HG03520 (cell line): ENCODE results near the gene RASGEF1C.

Source experiments
- ATAC-seq: cut with Tn5 transposase; IDR thresholded peaks from one replicate; pipeline ENCODE4 v1.9.1; 2021; ENCODE audit warnings: mild to moderate bottlenecking, moderate library complexity; ENCODE audit not compliant: unreplicated experiment

RASGEF1C gene

DNA sequence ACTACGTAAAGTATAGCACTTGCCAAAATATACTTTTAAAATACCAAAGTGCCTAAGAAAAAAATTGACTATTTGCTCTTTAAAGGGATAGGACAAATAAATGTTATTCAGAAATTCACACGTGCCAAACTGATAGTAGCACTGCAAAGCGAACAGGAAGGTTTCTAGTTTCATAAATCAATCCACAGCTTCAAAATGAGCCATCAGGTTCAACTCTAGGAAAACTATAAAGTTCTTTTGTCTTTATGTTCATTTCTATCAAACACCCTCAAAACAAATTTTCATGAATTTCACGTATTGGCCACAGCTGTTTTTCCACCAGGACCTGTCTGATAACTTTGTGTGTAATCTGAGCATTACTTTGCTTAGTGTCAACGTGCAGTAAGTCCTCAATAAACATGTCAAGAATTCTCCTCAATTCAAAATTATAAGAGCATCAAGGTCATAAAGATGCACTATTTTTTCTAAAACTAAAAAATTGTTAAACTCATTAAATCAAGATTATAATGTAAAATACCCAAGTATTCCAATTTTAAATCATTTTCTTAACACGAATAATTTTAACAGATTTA is 140.4 kb downstream of the RASGEF1C start:
- ATAC-seq: no peak

DNA sequence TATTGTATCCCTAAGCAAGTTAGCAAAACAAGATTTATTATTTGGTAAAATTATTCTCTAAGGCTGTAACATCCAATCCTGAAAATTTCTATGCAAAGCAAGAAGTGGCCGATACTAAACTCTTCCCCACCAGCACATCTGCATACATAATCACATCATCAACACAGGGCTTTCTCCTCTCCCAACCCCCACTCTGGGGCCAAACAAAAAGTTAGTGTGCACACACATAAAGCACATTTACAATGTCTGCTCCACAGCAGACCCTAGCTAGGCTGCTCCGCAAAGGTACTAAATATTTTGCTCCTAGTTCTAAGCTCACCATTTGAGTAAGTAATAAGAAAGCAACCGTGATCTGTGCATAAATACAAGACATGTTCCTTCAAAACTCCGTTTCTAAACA is 141.0 kb downstream of the RASGEF1C start:
- ATAC-seq: no peak

DNA sequence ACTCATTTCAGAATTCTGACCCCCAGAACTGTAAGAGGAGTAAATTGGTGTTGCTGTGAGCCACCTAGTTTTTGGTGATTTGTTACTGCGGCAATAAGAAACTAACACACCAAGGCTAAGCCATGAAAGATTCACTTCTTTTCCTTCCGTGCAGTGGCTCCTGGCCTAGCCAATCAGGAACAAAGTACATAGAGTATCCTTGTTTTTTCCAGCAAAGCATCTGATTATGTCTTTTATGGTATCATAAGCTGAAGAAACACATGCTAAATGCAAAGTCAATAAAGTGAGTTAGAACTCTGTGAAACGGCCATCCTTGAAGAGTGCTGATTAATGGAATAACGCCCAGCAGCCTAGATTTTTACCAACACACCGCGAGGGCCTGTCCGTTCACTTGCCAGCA is 148.8 kb downstream of the RASGEF1C start:
- ATAC-seq: no peak

DNA sequence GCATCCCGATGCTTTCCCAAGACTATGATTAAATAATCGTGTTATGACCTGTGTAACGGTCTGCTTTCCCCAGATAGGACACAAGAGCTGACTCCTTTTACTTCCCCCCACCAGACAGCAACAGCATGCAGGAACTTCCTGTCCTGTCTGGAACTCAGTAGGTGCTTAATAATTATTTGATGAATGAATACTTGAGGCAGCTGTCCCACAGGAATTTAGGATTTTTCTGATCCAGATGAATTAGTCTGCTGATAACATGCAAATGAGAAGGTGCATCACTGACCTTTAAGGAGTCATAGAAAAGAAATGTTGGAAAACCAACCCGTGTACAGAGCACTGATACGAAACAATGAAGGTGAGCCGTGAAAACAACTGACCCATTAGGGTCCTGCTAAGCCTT is 149.7 kb downstream of the RASGEF1C start:
- ATAC-seq: no peak

DNA sequence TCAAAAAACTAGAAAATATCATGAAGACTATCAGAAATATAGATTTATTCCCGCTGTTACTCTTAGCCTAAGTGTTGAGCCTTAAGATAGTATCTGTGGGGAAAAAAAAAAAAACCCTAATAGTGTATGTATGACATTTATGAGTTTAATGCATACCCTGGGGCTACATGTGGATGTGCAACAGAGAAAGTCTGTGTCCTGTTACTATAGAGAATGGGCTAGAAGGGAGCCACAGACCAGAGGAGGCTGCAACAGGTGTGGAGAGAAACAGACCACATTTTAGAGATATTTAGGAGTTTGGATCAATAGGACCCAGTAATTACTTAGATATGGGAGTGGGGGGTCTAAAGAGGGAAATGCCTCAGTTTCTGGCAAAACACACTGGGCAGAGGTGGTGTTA is 152.9 kb downstream of the RASGEF1C start:
- no peak for ATAC-seq

DNA sequence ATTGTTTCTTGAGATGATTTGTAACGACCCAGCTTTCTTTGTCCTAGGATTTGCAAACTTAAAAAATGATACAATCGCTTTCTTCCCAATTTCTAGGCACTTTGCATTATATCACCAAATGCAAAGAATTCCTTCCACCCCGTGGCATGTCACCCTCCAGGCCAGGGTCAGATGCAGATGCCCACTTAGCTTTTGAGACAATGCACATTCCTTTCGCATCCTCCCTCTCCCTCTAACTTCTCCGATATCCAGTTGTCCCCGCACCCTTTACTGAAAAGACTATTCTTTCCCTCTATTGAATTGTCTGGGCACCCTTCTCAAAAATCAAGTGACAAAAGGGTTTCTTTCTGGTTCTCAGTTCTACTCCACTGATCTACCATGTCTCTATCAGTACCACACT is 154.8 kb downstream of the RASGEF1C start:
- ATAC-seq: no peak

DNA sequence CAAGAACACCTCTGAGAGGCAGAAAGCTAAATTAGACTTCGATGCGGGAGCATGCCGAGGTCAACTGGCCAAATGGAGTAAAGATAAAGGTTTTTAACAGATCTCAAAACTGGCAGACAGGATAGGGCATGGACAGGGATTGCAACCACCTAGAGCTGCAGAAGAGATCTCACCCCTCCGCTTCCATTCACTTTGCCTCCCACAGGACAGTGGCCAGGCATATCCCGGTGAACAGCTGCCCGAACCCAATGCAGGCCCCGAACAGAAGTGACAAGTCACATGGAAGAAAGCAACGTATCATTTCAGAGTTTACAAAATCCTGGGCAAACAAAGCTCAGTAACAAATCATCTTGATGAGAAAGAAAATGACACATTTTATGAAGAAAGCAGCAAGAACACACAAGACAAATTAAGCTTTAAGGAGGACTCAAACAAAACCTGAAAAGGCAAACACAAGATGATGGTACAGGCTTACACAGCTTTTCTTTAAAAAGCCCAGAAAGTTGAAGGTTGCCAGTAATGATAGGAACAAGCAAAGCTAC is 155.9 kb downstream of the RASGEF1C start:
- ATAC-seq: no peak

DNA sequence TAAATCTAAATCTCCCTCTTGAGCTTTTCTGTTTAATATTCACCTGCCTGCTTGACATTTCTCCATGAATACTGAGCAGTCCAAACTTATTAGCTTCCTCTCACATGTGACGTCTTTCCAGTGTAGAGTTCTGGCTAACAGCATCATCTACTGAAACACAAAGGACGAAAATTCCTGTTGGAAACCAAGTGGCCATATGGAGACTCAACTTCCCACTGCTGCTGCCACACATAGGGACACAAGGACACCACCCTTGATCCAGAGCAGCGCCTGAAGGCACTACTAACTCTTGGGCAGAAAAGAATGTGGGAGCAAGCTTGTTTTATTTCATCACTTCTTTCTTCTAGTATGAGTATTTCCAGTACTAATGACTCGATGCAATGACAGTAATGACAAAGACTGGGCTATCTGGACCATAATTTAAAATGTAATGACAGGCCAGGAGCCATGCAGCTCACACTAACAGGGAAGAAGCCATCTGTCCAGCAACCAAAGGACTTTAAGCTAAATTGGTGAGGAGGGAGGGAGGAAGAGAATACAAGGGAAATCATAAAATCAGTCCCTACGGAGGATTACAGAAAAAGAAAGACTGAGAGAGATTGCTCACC is 156.7 kb downstream of the RASGEF1C start:
- ATAC-seq: no peak
